Uterus (tissue), 4 donors: ENCODE measurements around the gene KCNQ5. TPM values are rescaled to one million over a fixed set of nuclear protein-coding genes. Genes with fewer than 3 reads are reported as not detected.

Source experiments
- DNase-seq, 2 donors: peaks; one replicate each; pipeline ENCODE4 v3.0.0-alpha.2; 2019 to 2020
- H3K27ac ChIP-seq, 2 donors: fragments of 200-600 bp; sonication (generic); 1 replicate in 1 of 2; 2 replicates in 1 of 2; pipeline ENCODE4 v1.5.1; 2016 to 2018
- H3K27me3 ChIP-seq, 2 donors: fragments of 200-600 bp; sonication (generic); one replicate each; pipeline ENCODE4 v1.5.1; 2018 to 2019; ENCODE audit warnings: control low read depth in 1 of 2
- H3K36me3 ChIP-seq, 2 donors: fragments of 200-600 bp; sonication (generic); one replicate each; pipeline ENCODE4 v1.5.1; 2019; ENCODE audit warnings: control low read depth in 1 of 2
- H3K4me1 ChIP-seq, 2 donors: fragments of 200-600 bp; sonication (generic); one replicate each; pipeline ENCODE4 v1.5.1; 2018 to 2019; ENCODE audit warnings: control low read depth in 1 of 2
- H3K4me3 ChIP-seq, 2 donors: fragments of 200-600 bp; sonication (generic); 1 replicate in 1 of 2; 2 replicates in 1 of 2; pipeline ENCODE4 v1.5.1; 2018 to 2019; ENCODE audit warnings: mild to moderate bottlenecking in 1 of 2
- H3K9me3 ChIP-seq, 2 donors: fragments of 200-600 bp; sonication (generic); one replicate each; pipeline ENCODE4 v1.5.1; 2019; ENCODE audit warnings: control low read depth in 1 of 2
- CTCF ChIP-seq, 4 experiments: fragments of 200-600 bp in 2 of 4; fragments of 450-650 bp in 2 of 4; sonication (generic) in 2 of 4; IDR thresholded peaks; one replicate each; pipeline ENCODE4 v1.5.1; 2016 to 2019; ENCODE audit warnings: antibody characterized with exemption in 4 of 4, mild to moderate bottlenecking in 2 of 4, moderate library complexity in 1 of 4
- POLR2A ChIP-seq, 2 donors: fragments of 450-650 bp; IDR thresholded peaks; one replicate each; pipeline ENCODE4 v1.6.1; 2016; ENCODE audit warnings: antibody characterized with exemption in 2 of 2, mild to moderate bottlenecking in 1 of 2, moderate library complexity in 1 of 2
- intact Hi-C: fragments of 100-400 bp; cut with DNase I; formaldehyde crosslinking; loops from one replicate; pipeline ENCODE4 v1.15.1; 2023; ENCODE audit warnings: low total_unique reads
- total RNA-seq, 4 donors: library from RNA; depleted of rRNA in 3 of 4; stranded (reverse); fragments of >200 nt in 3 of 4; gene quantifications; one replicate each; pipeline versions ENCODE4 v1.1.0 to v1.2.4, GENCODE V29; 2014 to 2023
- donor health status: DM: yes; HTN: yes; CAD: no.

KCNQ5 gene
- total RNA-seq, 4 donors from 2014 or later, result 0.34 to 2.4 TPM; not detected in 2

- DNase-seq, result no peak
- Histone ChIP-seq H3K27ac (no peak overlapping the region), H3K36me3 (no peaks in the 10 kb centered on the region), H3K27me3 (no peaks in the 10 kb centered on the region), H3K4me3 (no peak overlapping the region), H3K4me1 (no peaks in the 10 kb centered on the region), H3K9me3 (no peaks in the 10 kb centered on the region)
- no peak for TF ChIP-seq CTCF (IDR thresholded peaks at IDR 0.05)
- TF ChIP-seq POLR2A (IDR thresholded peaks at IDR 0.05), result no peak
- intact Hi-C loops, result no loop called here
These were observed 31.2 kb downstream of the KCNQ5 start for GRCh38 chr6:72653026-72653425.

- TF ChIP-seq POLR2A (IDR thresholded peaks at IDR 0.05) (no peak), CTCF (IDR thresholded peaks at IDR 0.05) (no peak)
- H3K9me3 ChIP-seq, result no peaks in the 10 kb centered on the region
- no peak for DNase-seq
- no peak overlapping the region for H3K27ac ChIP-seq
- intact Hi-C loops, result no loop called here
- H3K27me3 ChIP-seq, result no peaks in the 10 kb centered on the region
- no peak overlapping the region for H3K4me3 ChIP-seq
- H3K4me1 ChIP-seq, result no peaks in the 10 kb centered on the region
- no peaks in the 10 kb centered on the region for H3K36me3 ChIP-seq
These were observed 32.3 kb downstream of the KCNQ5 start for GRCh38 chr6:72654071-72654621.

- no peaks in the 10 kb centered on the region for H3K36me3 ChIP-seq
- no peaks in the 10 kb centered on the region for H3K9me3 ChIP-seq
- no peak overlapping the region for H3K4me3 ChIP-seq
- H3K27ac ChIP-seq, result no peak overlapping the region
- TF ChIP-seq POLR2A (IDR thresholded peaks at IDR 0.05) (no peak), CTCF (IDR thresholded peaks at IDR 0.05) (no peak)
- H3K27me3 ChIP-seq, result no peaks in the 10 kb centered on the region
- no peak for DNase-seq
- H3K4me1 ChIP-seq, result no peaks in the 10 kb centered on the region
- intact Hi-C loops, result no loop called here
These were observed 35.7 kb downstream of the KCNQ5 start for GRCh38 chr6:72657407-72658197.

GRCh38 chr6:72659754-72660153 is 37.9 kb downstream of the KCNQ5 start:
- TF ChIP-seq CTCF (IDR thresholded peaks at IDR 0.05) (no peak), POLR2A (IDR thresholded peaks at IDR 0.05) (no peak)
- H3K9me3 ChIP-seq, result no peaks in the 10 kb centered on the region
- intact Hi-C loops, result no loop called here
- H3K4me1 ChIP-seq, result no peaks in the 10 kb centered on the region
- H3K4me3 ChIP-seq, result no peak overlapping the region
- no peak overlapping the region for H3K27ac ChIP-seq
- H3K27me3 ChIP-seq, result no peaks in the 10 kb centered on the region
- no peak for DNase-seq
- no peaks in the 10 kb centered on the region for H3K36me3 ChIP-seq

- no peaks in the 10 kb centered on the region for H3K4me1 ChIP-seq
- no peaks in the 10 kb centered on the region for H3K9me3 ChIP-seq
- TF ChIP-seq POLR2A (IDR thresholded peaks at IDR 0.05), result no peak
- no peak for TF ChIP-seq CTCF (IDR thresholded peaks at IDR 0.05)
- H3K36me3 ChIP-seq, result no peaks in the 10 kb centered on the region
- H3K27me3 ChIP-seq, result no peaks in the 10 kb centered on the region
- H3K4me3 ChIP-seq, result no peak overlapping the region
- no peak for DNase-seq
- intact Hi-C loops, result no loop called here
- no peak overlapping the region for H3K27ac ChIP-seq
These were observed 39.5 kb downstream of the KCNQ5 start for GRCh38 chr6:72661411-72661810.
